ENCODE results near the gene AFF3. TPM values are rescaled to one million over a fixed set of nuclear protein-coding genes. Genes with fewer than 3 reads are reported as not detected.

AFF3 gene
- total RNA-seq, 4 donors from 2014 or later = 5.3 to 216 (median 12.5) TPM

DNA sequence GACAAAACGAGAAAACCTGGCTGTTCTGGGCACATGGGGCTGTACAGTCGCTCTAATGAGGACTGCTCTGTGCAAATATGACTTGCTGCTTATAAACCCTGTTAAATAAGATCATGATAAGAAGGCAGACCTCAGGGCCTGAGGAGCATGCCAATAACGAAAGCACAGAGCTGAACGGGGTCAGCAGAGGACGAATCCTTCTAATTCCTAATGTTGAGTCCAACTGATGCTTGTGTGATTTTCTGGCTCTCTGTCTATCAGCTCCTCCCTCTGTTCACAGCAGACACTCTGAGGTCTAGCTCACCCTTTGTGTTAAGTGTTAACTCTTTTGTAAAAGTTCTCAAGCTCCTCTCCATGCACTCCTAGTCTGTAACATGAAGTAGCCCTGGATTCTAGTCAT lies 485.4 kb downstream of the AFF3 start:
- Histone ChIP-seq H3K4me3 (no peak overlapping the region), H3K27me3 (no peaks in the 10 kb centered on the region), H3K9me3 (no peaks in the 10 kb centered on the region), H3K27ac (no peak overlapping the region), H3K36me3 (no peaks in the 10 kb centered on the region), H3K4me1 (no peaks in the 10 kb centered on the region)
- no peak for DNase-seq
- TF ChIP-seq, protein P1, sequence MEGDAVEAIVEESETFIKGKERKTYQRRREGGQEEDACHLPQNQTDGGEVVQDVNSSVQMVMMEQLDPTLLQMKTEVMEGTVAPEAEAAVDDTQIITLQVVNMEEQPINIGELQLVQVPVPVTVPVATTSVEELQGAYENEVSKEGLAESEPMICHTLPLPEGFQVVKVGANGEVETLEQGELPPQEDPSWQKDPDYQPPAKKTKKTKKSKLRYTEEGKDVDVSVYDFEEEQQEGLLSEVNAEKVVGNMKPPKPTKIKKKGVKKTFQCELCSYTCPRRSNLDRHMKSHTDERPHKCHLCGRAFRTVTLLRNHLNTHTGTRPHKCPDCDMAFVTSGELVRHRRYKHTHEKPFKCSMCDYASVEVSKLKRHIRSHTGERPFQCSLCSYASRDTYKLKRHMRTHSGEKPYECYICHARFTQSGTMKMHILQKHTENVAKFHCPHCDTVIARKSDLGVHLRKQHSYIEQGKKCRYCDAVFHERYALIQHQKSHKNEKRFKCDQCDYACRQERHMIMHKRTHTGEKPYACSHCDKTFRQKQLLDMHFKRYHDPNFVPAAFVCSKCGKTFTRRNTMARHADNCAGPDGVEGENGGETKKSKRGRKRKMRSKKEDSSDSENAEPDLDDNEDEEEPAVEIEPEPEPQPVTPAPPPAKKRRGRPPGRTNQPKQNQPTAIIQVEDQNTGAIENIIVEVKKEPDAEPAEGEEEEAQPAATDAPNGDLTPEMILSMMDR (IDR thresholded peaks at IDR 0.05) = no peak
- no peak for TF ChIP-seq POLR2A (IDR thresholded peaks at IDR 0.05)

DNA sequence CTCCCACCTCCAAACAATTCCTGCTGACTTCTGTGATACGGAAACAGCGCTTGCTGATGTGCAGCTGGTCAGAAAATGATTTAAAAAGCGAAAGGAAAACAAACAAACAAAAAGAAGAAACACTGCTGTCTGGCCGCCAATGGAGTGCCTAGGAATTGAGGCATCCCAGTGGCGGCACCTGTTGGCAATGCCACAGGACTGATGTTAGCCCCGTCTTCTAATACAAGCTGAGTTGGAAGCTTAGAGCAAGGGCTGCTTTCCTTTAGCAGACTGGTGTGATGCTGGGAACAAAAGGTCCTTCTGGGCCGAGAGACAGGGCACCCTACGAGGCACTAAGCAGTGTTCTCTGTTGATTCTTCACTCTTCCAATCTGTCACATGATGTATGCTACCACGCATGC lies 489.0 kb downstream of the AFF3 start:
- Histone ChIP-seq H3K36me3 (no peaks in the 10 kb centered on the region), H3K4me1 (no peaks in the 10 kb centered on the region), H3K4me3 (no peak overlapping the region), H3K9me3 (no peaks in the 10 kb centered on the region), H3K27me3 (no peaks in the 10 kb centered on the region), H3K27ac (no peak overlapping the region)
- no peak for DNase-seq
- TF ChIP-seq POLR2A (IDR thresholded peaks at IDR 0.05) = no peak
- TF ChIP-seq, protein P1 (IDR thresholded peaks at IDR 0.05) = no peak

DNA sequence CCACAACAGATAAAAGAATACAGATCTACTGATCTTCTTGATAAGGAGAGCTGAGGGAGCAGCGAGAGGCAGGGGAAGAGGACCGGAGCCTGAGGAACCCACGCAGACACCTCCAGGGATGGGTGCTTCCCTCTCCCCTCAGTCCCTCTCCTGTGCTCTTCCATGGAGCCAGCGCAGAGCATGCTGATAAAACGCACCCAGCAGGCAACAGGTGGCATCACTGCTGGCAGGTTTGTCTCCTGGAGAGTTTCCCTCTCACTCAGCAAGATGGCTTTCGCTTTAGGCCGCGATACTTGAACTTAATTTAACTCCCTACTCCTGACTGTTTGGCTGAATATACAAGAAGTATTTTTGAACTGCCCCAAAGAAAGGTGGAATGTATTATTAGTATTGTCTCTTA lies 489.5 kb downstream of the AFF3 start:
- no peak overlapping the region for H3K27ac ChIP-seq
- DNase-seq = no peak
- H3K4me1 ChIP-seq = no peaks in the 10 kb centered on the region
- TF ChIP-seq, protein P1 (IDR thresholded peaks at IDR 0.05) = no peak
- no peak for TF ChIP-seq POLR2A (IDR thresholded peaks at IDR 0.05)
- H3K27me3 ChIP-seq = no peaks in the 10 kb centered on the region
- no peak overlapping the region for H3K4me3 ChIP-seq
- no peaks in the 10 kb centered on the region for H3K9me3 ChIP-seq
- H3K36me3 ChIP-seq = no peaks in the 10 kb centered on the region

DNA sequence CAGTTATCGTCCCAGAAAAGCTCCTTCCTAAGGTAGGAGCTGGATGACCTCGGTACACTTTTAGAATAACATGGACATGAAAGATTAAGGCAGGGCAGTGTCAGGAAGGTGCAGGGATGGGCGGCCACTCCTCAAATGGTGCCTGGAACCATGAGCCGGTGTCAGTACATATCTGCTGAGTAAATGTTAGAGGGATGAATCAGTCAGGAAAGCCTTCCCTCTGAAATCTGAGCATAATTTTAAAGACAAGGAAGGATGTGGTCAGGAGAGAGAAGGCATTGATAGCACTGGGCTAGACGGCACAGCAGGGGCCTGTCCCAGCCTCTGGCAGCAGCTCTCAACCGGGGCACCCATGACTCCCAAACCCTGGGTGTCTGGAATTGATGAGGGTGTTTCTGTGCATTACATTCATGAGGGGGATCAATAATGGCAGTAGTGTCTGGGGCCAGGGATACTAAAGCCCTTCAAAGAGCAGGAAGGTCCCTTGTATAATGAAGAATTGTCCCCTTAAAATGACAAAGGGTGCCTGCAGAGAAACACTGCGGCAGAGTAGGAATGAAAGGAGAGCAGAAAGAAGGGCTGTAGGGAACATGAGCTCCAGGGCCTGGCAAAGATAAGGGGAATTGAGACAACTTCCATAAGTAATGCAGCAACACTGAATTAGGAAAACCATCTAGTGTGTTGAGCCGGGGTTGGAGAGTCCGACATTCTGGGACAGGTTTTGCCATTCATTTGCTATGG lies 490.3 kb downstream of the AFF3 start:
- TF ChIP-seq POLR2A (IDR thresholded peaks at IDR 0.05) = no peak
- TF ChIP-seq, protein P1 (IDR thresholded peaks at IDR 0.05) = no peak
- Histone ChIP-seq H3K4me3 (no peak overlapping the region), H3K27me3 (no peaks in the 10 kb centered on the region), H3K36me3 (no peaks in the 10 kb centered on the region), H3K9me3 (no peaks in the 10 kb centered on the region), H3K4me1 (no peaks in the 10 kb centered on the region), H3K27ac (no peak overlapping the region)
- no peak for DNase-seq

DNA sequence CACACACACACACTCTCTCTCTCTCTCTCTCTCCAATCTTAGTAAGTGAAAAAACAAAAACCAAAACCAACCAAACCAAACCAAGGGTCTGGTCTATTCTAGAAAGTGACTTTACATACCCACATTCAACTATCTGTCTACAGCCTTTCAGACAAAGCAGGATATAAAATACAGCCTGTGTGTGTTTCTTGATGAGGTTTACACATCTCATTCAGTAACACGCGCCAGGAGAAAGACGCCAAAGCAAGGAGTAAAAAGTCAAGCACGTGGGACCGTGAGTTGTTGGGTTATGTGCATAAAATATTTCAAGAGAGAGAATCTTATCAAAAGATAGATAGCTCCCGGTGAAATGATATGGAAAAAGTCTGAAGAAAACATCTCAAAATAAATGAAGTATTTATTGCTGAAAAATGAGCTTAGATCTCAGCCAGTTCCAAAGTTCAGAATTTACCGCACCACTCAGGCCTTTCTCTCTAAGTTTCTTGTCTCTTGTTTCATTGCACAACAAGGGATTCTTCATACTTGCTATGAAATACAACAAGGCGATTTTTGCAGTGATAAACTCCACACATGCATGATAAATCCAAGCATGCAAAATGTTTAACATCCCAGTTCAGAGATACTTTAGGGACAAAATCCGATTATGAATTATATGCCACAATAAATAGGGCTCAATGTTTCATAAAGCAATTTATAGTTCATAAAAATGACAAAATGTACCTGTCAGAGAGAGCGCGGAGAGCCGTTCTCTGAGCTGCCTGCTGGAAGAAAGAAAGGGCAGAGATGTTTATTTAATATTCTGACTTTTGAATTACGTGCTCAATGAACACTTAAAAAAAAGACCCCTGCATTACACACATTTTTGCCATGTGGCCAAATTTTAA lies 493.2 kb downstream of the AFF3 start:
- H3K36me3 ChIP-seq = no peaks in the 10 kb centered on the region
- H3K4me1 ChIP-seq = peaks cover 0 to under 1% (median 0%) of the 10 kb centered on the region in 4 donors
- no peak for DNase-seq
- no peak overlapping the region for H3K27ac ChIP-seq
- no peak overlapping the region for H3K4me3 ChIP-seq
- H3K9me3 ChIP-seq = no peaks in the 10 kb centered on the region
- H3K27me3 ChIP-seq = no peaks in the 10 kb centered on the region
- TF ChIP-seq, protein P1 (IDR thresholded peaks at IDR 0.05) = no peak
- TF ChIP-seq POLR2A (IDR thresholded peaks at IDR 0.05) = no peak
